Measurements from ENCODE around the gene SLC35A2.
"Not testable (repeated sequence)": the region's sequence is repeated elsewhere in the genome, so short reads cannot be mapped to it uniquely, and the experiment has no call there.

Gene SLC35A2

DNA sequence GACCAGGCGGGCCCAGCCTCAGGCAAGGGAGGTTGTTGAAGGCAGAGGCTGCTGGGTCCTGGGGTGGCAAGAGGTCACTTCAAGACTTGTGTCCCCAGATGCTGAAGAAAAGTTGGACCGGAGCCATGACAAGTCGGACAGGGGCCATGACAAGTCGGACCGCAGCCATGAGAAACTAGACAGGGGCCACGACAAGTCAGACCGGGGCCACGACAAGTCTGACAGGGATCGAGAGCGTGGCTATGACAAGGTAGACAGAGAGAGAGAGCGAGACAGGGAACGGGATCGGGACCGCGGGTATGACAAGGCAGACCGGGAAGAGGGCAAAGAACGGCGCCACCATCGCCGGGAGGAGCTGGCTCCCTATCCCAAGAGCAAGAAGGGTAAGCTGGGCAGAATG is 9.3 kb downstream of the SLC35A2 start:
- DNase-seq (ENCODE audit: low spot score) = no peak

- DNase-seq (ENCODE audit: low spot score) = no peak
Measured at GRCh38 chrX:48901069-48901468, 10.4 kb downstream of the SLC35A2 start.

DNA sequence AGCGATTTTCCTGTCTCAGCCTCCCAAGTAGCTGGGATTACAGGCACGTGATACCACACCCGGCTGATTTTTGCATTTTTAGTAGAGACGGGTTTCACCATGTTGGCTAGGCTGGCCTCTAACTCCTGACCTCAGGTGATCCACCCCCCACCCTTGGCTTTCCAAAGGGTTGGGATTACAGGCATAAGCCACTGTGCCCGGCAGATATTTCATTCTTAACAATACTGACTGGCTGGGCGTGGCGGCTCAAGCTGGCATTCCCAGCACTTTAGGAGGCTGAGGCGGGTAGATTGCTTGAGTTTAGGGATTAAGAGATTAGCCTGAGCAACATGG is 12.4 kb downstream of the SLC35A2 start:
- DNase-seq (ENCODE audit: low spot score) = no peak

DNA sequence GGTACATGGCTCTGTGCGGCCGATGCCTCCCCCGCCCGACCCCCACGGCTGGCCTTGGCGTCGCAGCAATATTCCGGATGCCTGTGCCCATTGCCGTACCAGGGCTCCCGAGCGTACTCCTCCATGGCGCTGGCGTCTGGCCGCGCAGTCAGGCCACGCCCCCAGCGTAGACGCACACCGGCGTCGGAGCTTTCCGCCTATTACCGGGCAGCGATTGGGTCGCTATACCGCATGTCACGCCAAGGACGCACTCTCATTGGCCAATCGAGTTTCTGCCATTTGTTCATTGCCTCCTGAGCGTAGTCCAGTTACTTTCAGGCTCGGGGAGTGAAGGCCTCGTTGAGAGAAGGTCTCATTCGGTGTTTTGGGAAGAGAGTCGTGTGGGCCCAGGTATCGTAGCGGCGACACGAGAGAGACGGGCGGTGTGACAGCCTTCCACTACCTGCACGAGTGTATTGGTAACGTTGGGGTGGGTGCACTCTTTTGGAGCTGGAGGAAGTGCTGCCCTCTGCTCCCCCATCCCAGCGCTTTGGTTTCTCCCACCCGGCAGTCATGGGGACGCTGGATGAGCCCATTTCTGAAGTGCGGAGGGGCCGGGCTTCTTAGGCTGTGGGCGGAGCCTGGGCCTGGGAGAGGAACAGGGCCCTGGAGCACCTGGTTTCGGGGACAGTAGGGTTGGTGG is 13.7 kb downstream of the SLC35A2 start, which contains the start of the genes PQBP1 and TIMM17B:
TSS of gene PQBP1 (plus strand) at position 306 of the 682 bp plus-strand sequence. CDS start 580 bp downstream, outside the sequence.
TSS of gene TIMM17B (minus strand) at position 144 of the 682 bp plus-strand sequence. CDS start at position 125, 19 bp downstream.
- peak; percentile 87 for DNase-seq (ENCODE audit: low spot score)

DNA sequence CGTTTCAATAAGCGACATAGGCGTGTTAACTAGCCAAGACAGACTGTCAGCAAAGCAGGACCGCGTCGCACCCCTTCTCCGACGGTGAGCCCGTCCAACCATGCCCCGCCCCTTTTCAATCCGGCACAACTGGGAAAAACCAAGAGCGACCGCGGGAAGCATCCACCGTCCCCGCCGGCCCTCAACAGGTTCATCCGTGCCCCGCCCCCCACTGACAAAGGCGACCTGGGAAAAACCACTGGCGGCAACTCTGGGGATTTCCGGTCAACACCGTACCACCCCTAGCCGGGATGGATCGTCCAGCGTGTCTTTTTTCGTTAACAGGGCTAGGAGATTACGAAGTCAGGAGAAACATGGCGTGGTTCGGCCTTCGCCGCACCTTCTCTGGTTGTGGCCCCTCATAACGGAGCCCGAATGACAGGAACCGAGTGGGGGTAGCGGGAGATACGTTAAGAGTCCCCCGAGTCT is 14.3 kb downstream of the SLC35A2 start:
- peak; percentile 74 for DNase-seq (ENCODE audit: low spot score)

DNA sequence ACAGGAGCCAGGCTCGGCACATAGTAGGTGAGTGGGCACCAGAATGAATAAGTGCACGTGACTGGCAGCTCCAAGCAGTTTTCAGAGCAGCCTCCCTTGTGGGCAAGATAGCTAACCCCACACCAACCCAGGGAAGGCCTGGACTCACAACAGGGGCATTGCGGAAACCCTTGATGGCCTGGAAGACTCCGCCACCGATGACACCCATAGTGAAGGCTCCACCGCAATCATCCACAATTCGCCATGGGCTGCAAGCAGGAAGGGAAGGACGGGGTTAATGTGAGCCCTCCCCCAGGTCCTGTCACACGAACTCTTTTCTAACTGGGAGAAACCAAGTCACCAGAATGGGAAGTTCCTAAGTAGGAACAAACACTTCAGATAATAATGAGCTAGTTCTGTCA is 14.8 kb downstream of the SLC35A2 start:
- DNase-seq (ENCODE audit: low spot score) = no peak

DNA sequence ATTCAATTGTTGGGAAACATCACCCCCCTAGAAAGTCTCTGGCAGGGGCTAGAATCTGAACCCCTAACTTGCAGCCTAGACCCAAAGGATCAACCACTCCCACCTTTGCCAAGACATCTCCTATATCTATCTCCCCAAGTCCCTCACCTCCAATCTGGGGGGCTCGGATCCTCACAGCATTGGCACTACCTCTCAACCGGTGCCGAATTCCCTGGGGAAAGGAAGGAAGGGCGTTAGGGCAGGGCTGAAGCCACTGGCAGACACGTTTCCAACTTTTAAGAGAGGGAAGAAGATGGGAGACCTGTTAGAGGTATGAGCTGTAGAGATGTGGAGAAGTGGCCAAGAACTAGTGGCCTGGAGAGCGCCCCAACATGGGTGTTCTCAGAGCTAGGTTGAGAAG is 16.6 kb downstream of the SLC35A2 start:
- no peak for DNase-seq (ENCODE audit: low spot score)

GRCh38 chrX:48893556-48894348 is 17.7 kb downstream of the SLC35A2 start:
- no peak for DNase-seq (ENCODE audit: low spot score)

DNA sequence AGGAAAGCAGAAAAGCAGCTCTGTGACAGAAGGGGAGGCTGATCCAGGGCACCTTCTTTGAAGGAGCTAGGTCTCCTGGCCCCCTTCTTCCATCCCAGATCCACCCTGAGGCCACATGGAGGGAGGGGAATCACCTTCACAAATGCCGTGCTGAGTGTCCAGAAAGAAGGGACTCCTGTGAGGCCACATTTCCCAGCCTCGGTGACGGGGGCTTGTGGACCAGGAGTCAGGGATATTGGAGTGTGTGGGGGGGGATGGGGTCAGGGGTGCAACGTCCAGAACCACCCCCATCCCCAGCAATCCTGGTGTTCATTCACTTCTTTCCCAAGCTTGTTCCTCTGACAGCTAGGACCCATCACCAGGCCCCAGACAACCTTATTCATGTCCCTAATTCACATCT is 18.6 kb downstream of the SLC35A2 start:
- no peak for DNase-seq (ENCODE audit: low spot score)

- DNase-seq (ENCODE audit: low spot score) = peak; percentile 64
Measured at GRCh38 chrX:48891402-48892288, 19.8 kb downstream of the SLC35A2 start.

DNA sequence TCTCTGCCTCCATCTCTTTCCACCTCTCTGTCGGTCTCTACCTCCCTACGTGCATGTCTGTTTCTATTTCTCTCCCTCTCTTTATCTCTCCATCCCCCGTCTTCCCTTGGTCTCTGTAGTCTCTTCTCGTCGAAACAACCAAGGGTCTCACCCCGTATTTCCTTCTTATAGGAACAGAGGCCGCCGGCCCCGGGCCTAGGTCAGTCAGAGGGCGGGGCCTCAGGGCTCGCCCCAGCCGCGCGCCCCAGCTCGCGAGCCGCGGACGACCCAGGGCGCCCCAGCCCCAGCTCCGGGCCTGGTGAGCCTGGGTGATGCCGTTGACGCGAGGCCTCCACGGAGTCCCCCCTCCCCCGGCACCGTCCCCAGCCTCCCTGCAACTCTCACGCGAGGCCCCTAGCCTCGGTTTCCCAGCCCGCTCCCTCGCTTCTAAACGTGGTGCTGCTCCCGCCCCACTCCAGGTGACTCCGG is 20.5 kb downstream of the SLC35A2 start:
- no peak for DNase-seq (ENCODE audit: low spot score)

- DNase-seq (ENCODE audit: low spot score) = no peak
Measured at GRCh38 chrX:48890296-48890925, 21.0 kb downstream of the SLC35A2 start.

- not testable (repeated sequence) for DNase-seq (ENCODE audit: low spot score)
Measured at GRCh38 chrX:48886586-48886985, 24.9 kb downstream of the SLC35A2 start.

DNA sequence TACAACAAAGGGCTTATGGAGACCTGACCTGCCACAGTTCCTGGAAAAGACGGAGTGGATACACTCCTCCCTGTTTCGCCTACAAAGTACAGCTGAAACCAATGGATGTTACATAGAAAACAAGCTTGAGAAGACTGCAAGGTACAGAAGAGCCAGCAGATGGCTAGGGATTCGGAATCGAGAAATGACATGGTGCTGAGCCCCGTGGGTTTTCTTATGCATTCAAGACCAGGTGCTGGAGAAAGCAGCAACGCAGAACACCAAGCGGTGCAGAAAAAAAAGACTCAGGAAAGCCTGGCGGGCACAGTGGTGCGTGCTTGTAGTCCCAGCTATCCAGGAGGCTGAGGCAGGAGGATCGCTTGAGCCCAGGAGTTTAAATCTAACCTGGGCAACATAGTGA is 27.7 kb downstream of the SLC35A2 start:
- no peak for DNase-seq (ENCODE audit: low spot score)

- DNase-seq (ENCODE audit: low spot score) = not testable (repeated sequence)
Measured at GRCh38 chrX:48876944-48877343, 34.5 kb downstream of the SLC35A2 start.

DNA sequence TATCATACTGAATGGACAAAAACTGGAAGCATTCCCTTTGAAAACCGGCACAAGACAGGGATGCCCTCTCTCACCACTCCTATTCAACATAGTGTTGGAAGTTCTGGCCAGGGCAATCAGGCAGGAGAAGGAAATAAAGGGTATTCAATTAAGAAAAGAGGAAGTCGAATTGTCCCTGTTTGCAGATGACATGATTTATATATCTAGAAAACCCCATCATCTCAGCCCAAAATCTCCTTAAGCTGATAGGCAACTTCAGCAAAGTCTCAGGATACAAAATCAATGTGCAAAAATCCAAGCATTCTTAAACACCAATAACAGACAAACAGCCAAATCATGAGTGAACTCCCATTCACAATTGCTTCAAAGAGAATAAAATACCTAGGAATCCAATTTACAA is 39.4 kb downstream of the SLC35A2 start:
- not testable (repeated sequence) for DNase-seq (ENCODE audit: low spot score)

- peak; percentile 65 for DNase-seq (ENCODE audit: low spot score)
Measured at GRCh38 chrX:48864210-48864609, 47.2 kb downstream of the SLC35A2 start.

GRCh38 chrX:48854898-48855297 is 56.5 kb downstream of the SLC35A2 start:
- DNase-seq (ENCODE audit: low spot score) = no peak

GRCh38 chrX:48854121-48854804 is 57.2 kb downstream of the SLC35A2 start:
- DNase-seq (ENCODE audit: low spot score) = not testable (repeated sequence)

DNA sequence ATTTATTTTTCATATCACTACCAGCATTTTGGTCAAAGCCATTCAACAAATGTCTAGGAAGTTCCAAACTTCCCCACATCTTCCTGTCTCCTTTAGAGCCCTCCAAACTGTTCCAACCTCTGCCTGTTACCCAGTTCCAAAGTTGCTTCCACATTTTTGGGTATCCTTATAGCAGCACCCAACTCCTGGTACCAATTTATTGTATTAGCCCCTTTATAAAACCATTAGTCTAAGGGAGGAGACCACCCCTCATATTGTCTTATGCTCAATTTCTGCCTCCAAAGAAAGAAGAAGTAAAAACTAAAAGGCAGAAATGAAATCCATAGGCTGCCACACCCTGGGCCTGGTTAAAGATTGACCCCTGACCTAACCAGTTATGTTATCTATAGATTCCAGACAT is 58.0 kb downstream of the SLC35A2 start:
- DNase-seq (ENCODE audit: low spot score) = not testable (repeated sequence)

Measured in COLO829 (cell line).